PC-9 (cell line): ENCODE data around the gene STRADA. TPM values are rescaled to one million over a fixed set of nuclear protein-coding genes. Genes with fewer than 3 reads are reported as not detected.

ENCODE experiments used
- BruUV-seq: library from RNA; stranded (reverse); fragments of 400-500 nt; replicated peaks from 2 replicates; lab custom pipeline; 2021; lab: Mats Ljungman, UMichigan
- CTCF ChIA-PET: fragments of 300-600 bp; sonication (Branson Sonifier 250); formaldehyde crosslinking; loops from one replicate; lab custom pipeline; 2022; ENCODE audit warnings: antibody characterized with exemption; lab: Charles Lee
- POLR2A ChIA-PET: fragments of 300-600 bp; sonication (Branson Sonifier 250); formaldehyde crosslinking; loops from one replicate; lab custom pipeline; 2022; ENCODE audit warnings: antibody characterized with exemption; ENCODE audit not compliant: unreplicated experiment; lab: Charles Lee
- DNase-seq, 2 experiments: peaks; one replicate each; pipeline versions ENCODE4 v3.0.0 to v3.0.0-alpha.2; 2015 to 2022; ENCODE audit warnings: mixed read lengths in 1 of 2
- H2AFZ ChIP-seq: fragments of 200-600 bp; sonication (generic); 2 replicates; pipeline ENCODE4 v1.8.1; 2017; ENCODE audit warnings: antibody characterized with exemption
- H3F3A ChIP-seq: fragments of 200-600 bp; sonication (generic); 2 replicates; pipeline ENCODE4 v1.8.1; 2017; ENCODE audit warnings: antibody characterized with exemption, mild to moderate bottlenecking, low read depth; ENCODE audit not compliant: insufficient read depth
- H3K27ac ChIP-seq: fragments of 200-600 bp; sonication (generic); 2 replicates; pipeline ENCODE4 v1.6.1; 2016; ENCODE audit warnings: mixed run types
- H3K27me3 ChIP-seq: fragments of 200-600 bp; sonication (generic); 2 replicates; pipeline ENCODE4 v1.6.1; 2016; ENCODE audit warnings: low read depth, mixed run types; ENCODE audit not compliant: insufficient read depth
- H3K36me3 ChIP-seq: fragments of 200-600 bp; sonication (generic); 2 replicates; pipeline ENCODE4 v1.6.1; 2016; ENCODE audit warnings: low read depth, mixed run types
- H3K4me1 ChIP-seq: fragments of 200-600 bp; sonication (generic); replicated peaks from 2 replicates; pipeline ENCODE4 v1.6.1; 2016; ENCODE audit warnings: mixed run types; ENCODE audit not compliant: insufficient read depth
- H3K4me2 ChIP-seq: fragments of 200-600 bp; sonication (generic); 2 replicates; pipeline ENCODE4 v1.6.1; 2017; ENCODE audit warnings: mixed run types
- H3K4me3 ChIP-seq: fragments of 200-600 bp; sonication (generic); 2 replicates; pipeline ENCODE4 v1.6.1; 2016; ENCODE audit warnings: mixed run types
- H3K79me2 ChIP-seq: fragments of 200-600 bp; sonication (generic); 2 replicates; pipeline ENCODE4 v1.6.1; 2017; ENCODE audit warnings: low read depth, mixed run types
- H3K9me2 ChIP-seq: fragments of 200-600 bp; sonication (generic); 2 replicates; pipeline ENCODE4 v1.8.1; 2017; ENCODE audit warnings: mild to moderate bottlenecking; ENCODE audit not compliant: insufficient read depth
- H3K9me3 ChIP-seq: fragments of 200-600 bp; sonication (generic); 2 replicates; pipeline ENCODE4 v1.8.1; 2016; ENCODE audit warnings: low read depth; ENCODE audit not compliant: insufficient read depth
- H4K20me1 ChIP-seq: fragments of 200-600 bp; sonication (generic); 2 replicates; pipeline ENCODE4 v1.8.1; 2017; ENCODE audit not compliant: insufficient read depth
- EZH2 ChIP-seq: fragments of 200-600 bp; sonication (generic); IDR thresholded peaks from 2 replicates; pipeline ENCODE4 v1.8.0; 2017; ENCODE audit warnings: antibody characterized with exemption, low read depth
- intact Hi-C: fragments of 100-400 bp; cut with micrococcal nuclease; formaldehyde crosslinking; loops from one replicate; pipeline ENCODE4 v1.10.0; 2022; ENCODE audit not compliant: unreplicated experiment
- total RNA-seq: library from RNA; stranded (reverse); gene quantifications from 2 replicates; pipeline ENCODE4 v1.2.3, GENCODE V29; 2021
- TF ChIP-seq, protein P1 (sequence below): fragments of 200-600 bp; sonication (generic); conservative IDR thresholded peaks from 2 replicates; pipeline ENCODE4 v1.6.1; 2017; ENCODE audit warnings: mixed run types, antibody characterized with exemption, mild to moderate bottlenecking, moderate library complexity

Gene STRADA
- total RNA-seq, 1 experiment from 2014 or later, result 28.8 TPM

DNA sequence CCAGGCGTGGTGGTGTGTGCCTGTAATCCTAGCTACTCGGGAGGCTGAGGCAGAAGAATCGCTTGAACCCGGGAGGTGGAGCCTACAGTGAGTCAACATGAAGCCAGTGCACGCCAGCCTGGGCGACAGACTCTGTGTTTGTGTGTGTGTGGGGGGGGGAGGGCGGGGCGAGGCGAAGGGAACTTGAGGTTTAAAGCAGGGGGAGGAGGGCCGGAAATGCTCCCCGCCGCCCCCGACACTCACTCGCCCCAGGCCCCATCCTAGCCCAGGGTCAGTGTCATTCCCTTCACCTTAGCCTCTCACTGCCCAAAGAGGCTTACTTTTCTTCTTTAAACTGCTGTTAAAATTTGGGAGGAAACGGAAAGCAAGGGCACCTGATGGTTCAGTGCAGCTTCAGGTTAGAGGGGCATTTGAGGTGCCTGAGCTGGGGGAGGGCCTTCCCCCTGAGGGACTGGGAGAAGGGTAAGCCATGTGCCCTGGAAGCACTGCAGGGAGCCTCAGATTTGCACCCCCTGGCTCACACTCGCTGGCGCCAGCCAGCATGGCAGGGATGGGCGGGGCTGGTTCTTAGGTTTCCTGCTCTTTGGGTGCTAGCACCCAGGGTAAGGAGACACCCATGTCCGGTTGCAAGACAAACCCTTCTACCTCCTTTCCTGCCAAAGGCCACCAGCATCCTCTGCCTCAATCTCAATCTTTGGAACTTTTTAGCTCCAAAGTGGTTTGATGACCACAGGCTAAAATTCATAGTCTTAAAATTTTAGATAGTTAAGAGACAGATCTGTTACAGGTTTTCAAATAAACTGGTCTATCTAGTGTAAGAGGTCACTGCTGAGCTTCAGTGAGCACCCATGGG, 39.5 kb downstream of the STRADA start:
- CTCF ChIA-PET, result no interaction called here

DNA sequence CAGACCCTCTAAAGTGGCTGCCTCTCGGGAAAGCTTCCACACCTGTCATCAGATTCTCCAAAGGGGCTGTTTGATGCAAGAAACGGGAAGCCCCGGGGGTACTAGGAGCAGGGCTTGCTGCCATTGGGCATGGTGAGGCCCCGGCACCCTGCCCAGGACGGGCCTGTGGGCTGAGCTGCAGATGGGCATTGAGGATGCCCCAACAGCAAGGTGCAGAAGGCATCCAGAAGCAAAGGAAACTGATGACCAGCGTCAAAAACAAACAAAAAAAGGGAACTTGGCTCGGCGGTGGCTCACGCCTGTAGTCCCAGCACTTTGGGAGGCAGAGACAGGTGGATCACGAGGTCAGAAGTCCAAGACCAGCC, 40.2 kb downstream of the STRADA start:
- Histone ChIP-seq H4K20me1 (no peaks in the 10 kb centered on the region), H2AFZ (no peak overlapping the region), H3K27me3 (no peaks in the 10 kb centered on the region), H3K79me2 (no peaks in the 10 kb centered on the region), H3K9me3 (no peaks in the 10 kb centered on the region), H3K36me3 (no peaks in the 10 kb centered on the region), H3K4me1 (no peaks in the 10 kb centered on the region), H3K4me2 (no peak overlapping the region), H3K4me3 (no peak overlapping the region), H3K9me2 (no peaks in the 10 kb centered on the region), H3K27ac (no peak overlapping the region), H3F3A (peaks cover 15% of the 10 kb centered on the region)
- ChIA-PET POLR2A (no interaction called here), CTCF (no interaction called here)
- intact Hi-C loops, result no loop called here
- TF ChIP-seq, protein P1, sequence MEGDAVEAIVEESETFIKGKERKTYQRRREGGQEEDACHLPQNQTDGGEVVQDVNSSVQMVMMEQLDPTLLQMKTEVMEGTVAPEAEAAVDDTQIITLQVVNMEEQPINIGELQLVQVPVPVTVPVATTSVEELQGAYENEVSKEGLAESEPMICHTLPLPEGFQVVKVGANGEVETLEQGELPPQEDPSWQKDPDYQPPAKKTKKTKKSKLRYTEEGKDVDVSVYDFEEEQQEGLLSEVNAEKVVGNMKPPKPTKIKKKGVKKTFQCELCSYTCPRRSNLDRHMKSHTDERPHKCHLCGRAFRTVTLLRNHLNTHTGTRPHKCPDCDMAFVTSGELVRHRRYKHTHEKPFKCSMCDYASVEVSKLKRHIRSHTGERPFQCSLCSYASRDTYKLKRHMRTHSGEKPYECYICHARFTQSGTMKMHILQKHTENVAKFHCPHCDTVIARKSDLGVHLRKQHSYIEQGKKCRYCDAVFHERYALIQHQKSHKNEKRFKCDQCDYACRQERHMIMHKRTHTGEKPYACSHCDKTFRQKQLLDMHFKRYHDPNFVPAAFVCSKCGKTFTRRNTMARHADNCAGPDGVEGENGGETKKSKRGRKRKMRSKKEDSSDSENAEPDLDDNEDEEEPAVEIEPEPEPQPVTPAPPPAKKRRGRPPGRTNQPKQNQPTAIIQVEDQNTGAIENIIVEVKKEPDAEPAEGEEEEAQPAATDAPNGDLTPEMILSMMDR, result no peak
- no peak for TF ChIP-seq EZH2
- no TSS peak for BruUV-seq
- no peak for DNase-seq

More for the DNA sequence above, 39.5 kb downstream of the STRADA start:
- intact Hi-C loops, result no loop called here
- Histone ChIP-seq H2AFZ (no peak overlapping the region), H3K4me3 (no peak overlapping the region; the same call in 1 of the 2 replicates), H3K4me2 (peak overlapping the region; percentile 40; the same call in 1 of the 2 replicates), H4K20me1 (no peaks in the 10 kb centered on the region), H3K9me3 (no peaks in the 10 kb centered on the region), H3K79me2 (no peaks in the 10 kb centered on the region), H3K27ac (no peak overlapping the region), H3K9me2 (no peaks in the 10 kb centered on the region), H3K36me3 (no peaks in the 10 kb centered on the region), H3K27me3 (no peaks in the 10 kb centered on the region), H3K4me1 (no peaks in the 10 kb centered on the region), H3F3A (peaks cover 15% of the 10 kb centered on the region)
- BruUV-seq, result no TSS peak
- POLR2A ChIA-PET, result no interaction called here
- DNase-seq, result no peak
- TF ChIP-seq, protein P1, result no peak
- TF ChIP-seq EZH2, result no peak

DNA sequence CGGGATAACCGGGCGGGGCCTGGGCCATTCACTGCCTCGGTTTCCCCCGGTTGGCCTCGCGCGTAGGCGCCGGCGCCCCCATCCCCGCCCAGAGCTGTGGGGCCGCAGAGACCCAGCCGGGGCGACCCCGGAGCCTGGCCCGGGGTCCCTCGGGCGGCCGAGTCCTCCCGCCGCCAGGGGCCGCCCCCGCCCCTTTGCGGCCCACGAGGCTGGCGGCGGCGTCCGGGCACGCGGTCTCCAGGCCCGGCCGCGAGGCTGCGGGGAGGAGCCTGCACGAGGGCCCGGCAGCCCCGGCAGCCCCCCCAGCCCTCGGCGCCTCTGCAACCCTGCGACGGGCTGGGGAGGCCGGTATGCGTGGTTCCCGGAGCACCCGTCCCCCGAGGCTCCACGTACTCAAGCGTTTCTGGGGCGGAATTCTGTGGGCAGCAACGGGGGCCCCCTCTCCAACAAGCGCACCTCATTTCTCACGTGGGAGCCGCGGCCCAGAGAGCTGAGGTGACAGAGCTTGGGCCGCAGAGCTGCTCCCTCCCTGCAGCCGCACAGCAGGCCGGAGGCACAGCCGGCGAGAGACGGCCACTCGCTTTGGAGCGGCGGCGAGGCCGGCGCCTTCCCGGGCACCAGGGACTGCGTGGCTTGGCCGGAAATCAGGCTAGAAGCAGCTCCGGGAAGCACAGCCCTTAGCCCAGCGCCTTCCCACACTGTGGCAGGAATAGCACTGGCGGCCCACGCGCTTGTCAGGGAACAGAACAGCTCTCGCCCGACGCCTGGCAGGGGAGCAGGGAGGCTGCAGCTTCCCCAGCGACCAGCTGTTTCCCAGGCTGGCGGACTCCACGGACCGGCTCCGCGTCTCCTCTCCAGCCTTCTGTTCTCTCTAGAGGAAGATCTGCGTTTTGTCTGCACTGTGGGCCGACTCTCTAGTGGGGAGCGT, 40.8 kb downstream of the STRADA start:
- CTCF ChIA-PET, result interaction anchor here (0.6 kb wide), 1 partner anchor 86 kb away, joined by 3 read pairs; no protein-coding TSS in a partner anchor
- Histone ChIP-seq H3K36me3 (no peaks in the 10 kb centered on the region), H3K9me2 (no peaks in the 10 kb centered on the region), H3K4me1 (no peaks in the 10 kb centered on the region), H3F3A (peaks cover 15% of the 10 kb centered on the region), H3K27me3 (no peaks in the 10 kb centered on the region), H3K4me3 (no peak overlapping the region), H2AFZ (no peak overlapping the region), H3K4me2 (no peak overlapping the region), H3K9me3 (no peaks in the 10 kb centered on the region), H4K20me1 (no peaks in the 10 kb centered on the region), H3K27ac (no peak overlapping the region), H3K79me2 (no peaks in the 10 kb centered on the region)
- POLR2A ChIA-PET, result no interaction called here
- intact Hi-C loops, result no loop called here
- no peak for TF ChIP-seq EZH2
- TF ChIP-seq, protein P1, result no peak
- BruUV-seq, result no TSS peak
- no peak for DNase-seq
